GM23248 (cell line): Measurements from ENCODE around the gene OOSP2.

Experiments used
- EZH2 ChIP-seq: fragments of 200-600 bp; sonication (generic); IDR thresholded peaks from 2 replicates; pipeline ENCODE4 v1.6.1; 2018; ENCODE audit warnings: antibody characterized with exemption, mild to moderate bottlenecking; ENCODE audit not compliant: insufficient read depth, poor library complexity, severe bottlenecking
- EZH2phosphoT487 ChIP-seq: fragments of 200-600 bp; sonication (generic); IDR thresholded peaks from 2 replicates; pipeline ENCODE4 v1.6.1; 2018; ENCODE audit warnings: antibody characterized with exemption, moderate library complexity, mild to moderate bottlenecking, low read depth; ENCODE audit not compliant: insufficient read depth

- TF ChIP-seq EZH2phosphoT487 (no peak), EZH2 (no peak)
Observed at GRCh38 chr11:59992425-59992824, 47.8 kb upstream of the OOSP2 start.
